ENCODE measurements around the gene ID3.

The ID3 gene

DNA sequence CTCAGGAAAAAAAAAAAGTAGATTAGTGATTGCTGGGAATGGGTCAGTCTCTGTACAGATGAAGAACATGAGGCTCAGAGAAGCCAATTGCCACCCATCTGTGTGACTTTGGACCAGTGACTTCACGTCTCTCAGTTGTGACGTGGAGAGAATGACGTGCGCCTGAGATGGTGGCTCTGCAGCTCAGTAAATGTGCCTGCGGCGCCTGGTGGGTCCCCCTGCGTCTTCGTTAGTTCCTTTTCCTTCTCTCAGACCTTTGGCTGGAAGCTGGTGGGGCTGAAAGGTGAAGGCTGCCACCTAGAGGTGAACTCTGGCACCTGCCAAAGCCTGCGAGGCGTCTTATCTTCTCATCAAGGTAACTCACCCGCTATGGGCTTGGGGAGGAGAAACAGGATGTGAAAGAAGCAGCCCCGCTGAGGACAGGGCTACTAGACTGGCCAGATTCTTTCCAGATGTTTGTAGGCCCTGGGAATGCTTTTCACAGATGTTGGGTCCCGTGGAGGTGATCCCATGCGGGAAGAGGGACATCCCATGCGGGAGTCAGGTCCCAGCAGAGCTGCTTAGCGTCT, 19.5 kb downstream of the ID3 start (continued):
- TF ChIP-seq, protein P1, sequence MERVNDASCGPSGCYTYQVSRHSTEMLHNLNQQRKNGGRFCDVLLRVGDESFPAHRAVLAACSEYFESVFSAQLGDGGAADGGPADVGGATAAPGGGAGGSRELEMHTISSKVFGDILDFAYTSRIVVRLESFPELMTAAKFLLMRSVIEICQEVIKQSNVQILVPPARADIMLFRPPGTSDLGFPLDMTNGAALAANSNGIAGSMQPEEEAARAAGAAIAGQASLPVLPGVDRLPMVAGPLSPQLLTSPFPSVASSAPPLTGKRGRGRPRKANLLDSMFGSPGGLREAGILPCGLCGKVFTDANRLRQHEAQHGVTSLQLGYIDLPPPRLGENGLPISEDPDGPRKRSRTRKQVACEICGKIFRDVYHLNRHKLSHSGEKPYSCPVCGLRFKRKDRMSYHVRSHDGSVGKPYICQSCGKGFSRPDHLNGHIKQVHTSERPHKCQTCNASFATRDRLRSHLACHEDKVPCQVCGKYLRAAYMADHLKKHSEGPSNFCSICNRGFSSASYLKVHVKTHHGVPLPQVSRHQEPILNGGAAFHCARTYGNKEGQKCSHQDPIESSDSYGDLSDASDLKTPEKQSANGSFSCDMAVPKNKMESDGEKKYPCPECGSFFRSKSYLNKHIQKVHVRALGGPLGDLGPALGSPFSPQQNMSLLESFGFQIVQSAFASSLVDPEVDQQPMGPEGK (tag by site-specific recombination; IDR thresholded peaks at IDR 0.05) = peak; percentile 61; the same call in 1 of the 2 replicates
- TF ChIP-seq ZBTB8A (tag by site-specific recombination; IDR thresholded peaks at IDR 0.05) (peak; percentile 65), ZBTB21 (tag by site-specific recombination; IDR thresholded peaks at IDR 0.05) (peak; percentile 98)
- TF ChIP-seq, protein P2, sequence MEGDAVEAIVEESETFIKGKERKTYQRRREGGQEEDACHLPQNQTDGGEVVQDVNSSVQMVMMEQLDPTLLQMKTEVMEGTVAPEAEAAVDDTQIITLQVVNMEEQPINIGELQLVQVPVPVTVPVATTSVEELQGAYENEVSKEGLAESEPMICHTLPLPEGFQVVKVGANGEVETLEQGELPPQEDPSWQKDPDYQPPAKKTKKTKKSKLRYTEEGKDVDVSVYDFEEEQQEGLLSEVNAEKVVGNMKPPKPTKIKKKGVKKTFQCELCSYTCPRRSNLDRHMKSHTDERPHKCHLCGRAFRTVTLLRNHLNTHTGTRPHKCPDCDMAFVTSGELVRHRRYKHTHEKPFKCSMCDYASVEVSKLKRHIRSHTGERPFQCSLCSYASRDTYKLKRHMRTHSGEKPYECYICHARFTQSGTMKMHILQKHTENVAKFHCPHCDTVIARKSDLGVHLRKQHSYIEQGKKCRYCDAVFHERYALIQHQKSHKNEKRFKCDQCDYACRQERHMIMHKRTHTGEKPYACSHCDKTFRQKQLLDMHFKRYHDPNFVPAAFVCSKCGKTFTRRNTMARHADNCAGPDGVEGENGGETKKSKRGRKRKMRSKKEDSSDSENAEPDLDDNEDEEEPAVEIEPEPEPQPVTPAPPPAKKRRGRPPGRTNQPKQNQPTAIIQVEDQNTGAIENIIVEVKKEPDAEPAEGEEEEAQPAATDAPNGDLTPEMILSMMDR (tag by site-specific recombination; IDR thresholded peaks at IDR 0.05) = peak; percentile 95

DNA sequence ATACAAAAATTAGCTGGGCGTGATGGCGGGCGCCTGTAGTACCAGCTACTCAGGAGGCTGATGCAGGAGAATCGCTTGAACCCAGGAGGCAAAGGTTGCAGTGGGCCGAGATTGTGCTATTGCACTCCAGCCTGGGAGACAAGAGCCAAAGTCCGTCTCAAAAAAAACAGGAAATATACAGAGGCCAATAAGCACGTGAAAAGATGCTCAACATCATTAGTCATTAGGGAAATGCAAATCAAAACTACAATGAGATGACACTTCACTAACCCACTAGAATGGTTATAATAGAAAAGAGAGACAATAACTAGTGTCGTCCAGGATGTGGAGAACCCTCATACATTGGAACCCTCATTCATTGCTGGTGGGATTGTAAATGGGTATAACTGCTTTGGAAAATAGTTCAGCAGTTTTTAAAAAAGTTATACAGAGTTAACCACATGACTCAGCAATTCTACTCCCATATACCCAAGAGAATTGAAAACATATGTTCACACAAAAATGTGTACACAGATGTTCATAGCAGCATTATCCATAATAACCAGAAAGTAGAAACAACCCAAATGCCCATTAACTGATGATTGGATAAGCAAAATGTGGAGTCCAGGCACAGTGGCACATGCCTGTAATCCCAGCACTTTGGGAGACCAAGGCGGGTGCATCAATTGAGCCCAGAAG, 21.9 kb downstream of the ID3 start:
- POLR2A ChIA-PET = interaction anchor here (0.7 kb wide), 1 partner anchor 40 kb away, joined by 3 read pairs; no protein-coding TSS in a partner anchor
- no peak overlapping the region for H3K4me3 ChIP-seq (ENCODE audit: low read depth, low read length)
- TF ChIP-seq ZNF366 (tag by site-specific recombination; conservative IDR thresholded peaks at IDR 0.05) (no peak), ZNF292 (tag by site-specific recombination; IDR thresholded peaks at IDR 0.05; ENCODE audit: borderline replicate concordance, low read depth) (no peak), ZNF311 (tag by site-specific recombination; IDR thresholded peaks at IDR 0.05; ENCODE audit: borderline replicate concordance) (no peak), ZNF266 (tag by site-specific recombination; IDR thresholded peaks at IDR 0.05; ENCODE audit: low read depth) (no peak), WT1 (tag by site-specific recombination; IDR thresholded peaks at IDR 0.05) (no peak), REPIN1 (tag by site-specific recombination; IDR thresholded peaks at IDR 0.05; ENCODE audit: low read depth) (no peak), ZNF354C (tag by site-specific recombination; IDR thresholded peaks at IDR 0.05; ENCODE audit: borderline replicate concordance, low read depth) (no peak), RBAK (tag by site-specific recombination; IDR thresholded peaks at IDR 0.05) (no peak), ZNF596 (tag by site-specific recombination; IDR thresholded peaks at IDR 0.05) (no peak), ZNF747 (tag by site-specific recombination; IDR thresholded peaks at IDR 0.05) (no peak), ZNF169 (tag by site-specific recombination; IDR thresholded peaks at IDR 0.05) (no peak), ZNF138 (tag by site-specific recombination; IDR thresholded peaks at IDR 0.05; ENCODE audit: borderline replicate concordance) (no peak), OSR2 (tag by site-specific recombination; IDR thresholded peaks at IDR 0.05) (no peak), ZNF175 (tag by site-specific recombination; IDR thresholded peaks at IDR 0.05) (no peak), ZNF202 (tag by site-specific recombination; IDR thresholded peaks at IDR 0.05; ENCODE audit: borderline replicate concordance) (no peak), ZNF2 (tag by site-specific recombination; IDR thresholded peaks at IDR 0.05) (no peak), ZNF121 (tag by site-specific recombination; IDR thresholded peaks at IDR 0.05) (no peak)
- TF ChIP-seq, protein P3, sequence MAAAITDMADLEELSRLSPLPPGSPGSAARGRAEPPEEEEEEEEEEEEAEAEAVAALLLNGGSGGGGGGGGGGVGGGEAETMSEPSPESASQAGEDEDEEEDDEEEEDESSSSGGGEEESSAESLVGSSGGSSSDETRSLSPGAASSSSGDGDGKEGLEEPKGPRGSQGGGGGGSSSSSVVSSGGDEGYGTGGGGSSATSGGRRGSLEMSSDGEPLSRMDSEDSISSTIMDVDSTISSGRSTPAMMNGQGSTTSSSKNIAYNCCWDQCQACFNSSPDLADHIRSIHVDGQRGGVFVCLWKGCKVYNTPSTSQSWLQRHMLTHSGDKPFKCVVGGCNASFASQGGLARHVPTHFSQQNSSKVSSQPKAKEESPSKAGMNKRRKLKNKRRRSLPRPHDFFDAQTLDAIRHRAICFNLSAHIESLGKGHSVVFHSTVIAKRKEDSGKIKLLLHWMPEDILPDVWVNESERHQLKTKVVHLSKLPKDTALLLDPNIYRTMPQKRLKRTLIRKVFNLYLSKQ (tag by site-specific recombination; IDR thresholded peaks at IDR 0.05; ENCODE audit: borderline replicate concordance) = no peak
- TF ChIP-seq, protein P4, sequence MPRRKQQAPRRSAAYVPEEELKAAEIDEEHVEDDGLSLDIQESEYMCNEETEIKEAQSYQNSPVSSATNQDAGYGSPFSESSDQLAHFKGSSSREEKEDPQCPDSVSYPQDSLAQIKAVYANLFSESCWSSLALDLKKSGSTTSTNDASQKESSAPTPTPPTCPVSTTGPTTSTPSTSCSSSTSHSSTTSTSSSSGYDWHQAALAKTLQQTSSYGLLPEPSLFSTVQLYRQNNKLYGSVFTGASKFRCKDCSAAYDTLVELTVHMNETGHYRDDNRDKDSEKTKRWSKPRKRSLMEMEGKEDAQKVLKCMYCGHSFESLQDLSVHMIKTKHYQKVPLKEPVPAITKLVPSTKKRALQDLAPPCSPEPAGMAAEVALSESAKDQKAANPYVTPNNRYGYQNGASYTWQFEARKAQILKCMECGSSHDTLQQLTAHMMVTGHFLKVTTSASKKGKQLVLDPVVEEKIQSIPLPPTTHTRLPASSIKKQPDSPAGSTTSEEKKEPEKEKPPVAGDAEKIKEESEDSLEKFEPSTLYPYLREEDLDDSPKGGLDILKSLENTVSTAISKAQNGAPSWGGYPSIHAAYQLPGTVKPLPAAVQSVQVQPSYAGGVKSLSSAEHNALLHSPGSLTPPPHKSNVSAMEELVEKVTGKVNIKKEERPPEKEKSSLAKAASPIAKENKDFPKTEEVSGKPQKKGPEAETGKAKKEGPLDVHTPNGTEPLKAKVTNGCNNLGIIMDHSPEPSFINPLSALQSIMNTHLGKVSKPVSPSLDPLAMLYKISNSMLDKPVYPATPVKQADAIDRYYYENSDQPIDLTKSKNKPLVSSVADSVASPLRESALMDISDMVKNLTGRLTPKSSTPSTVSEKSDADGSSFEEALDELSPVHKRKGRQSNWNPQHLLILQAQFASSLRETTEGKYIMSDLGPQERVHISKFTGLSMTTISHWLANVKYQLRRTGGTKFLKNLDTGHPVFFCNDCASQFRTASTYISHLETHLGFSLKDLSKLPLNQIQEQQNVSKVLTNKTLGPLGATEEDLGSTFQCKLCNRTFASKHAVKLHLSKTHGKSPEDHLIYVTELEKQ (tag by site-specific recombination; IDR thresholded peaks at IDR 0.05; ENCODE audit: borderline replicate concordance) = no peak
- TF ChIP-seq, protein P5, sequence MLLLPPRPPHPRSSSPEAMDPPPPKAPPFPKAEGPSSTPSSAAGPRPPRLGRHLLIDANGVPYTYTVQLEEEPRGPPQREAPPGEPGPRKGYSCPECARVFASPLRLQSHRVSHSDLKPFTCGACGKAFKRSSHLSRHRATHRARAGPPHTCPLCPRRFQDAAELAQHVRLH (tag by site-specific recombination; IDR thresholded peaks at IDR 0.05) = no peak
- CTCF ChIA-PET = interaction anchor here (3.4 to 5.8 kb wide), 2 partner anchors 40 to 41 kb away, joined by 36 to 149 read pairs; no protein-coding TSS in a partner anchor
- no peak overlapping the region for H3K27ac ChIP-seq (ENCODE audit: extremely low read depth, low read depth, low read length)
- no peaks in the 10 kb centered on the region for H3K9me3 ChIP-seq (ENCODE audit: control insufficient read depth, insufficient read depth, low read depth, low read length)
- no peaks in the 10 kb centered on the region for H3K4me1 ChIP-seq (ENCODE audit: control insufficient read depth, insufficient read depth, low read length)
- H3K36me3 ChIP-seq (ENCODE audit: control insufficient read depth in 2 of 2, insufficient read depth in 1 of 2, low read length in 2 of 2) = no peaks in the 10 kb centered on the region

All from HEK293 (cell line).